Ovary (tissue), 3 donors: ENCODE results near the gene APOE.

Experiments used
- EP300 ChIP-seq: sonication (generic); formaldehyde crosslinking; IDR thresholded peaks from one replicate; pipeline ENCODE4 v1.6.1; 2017; ENCODE audit warnings: antibody characterized with exemption
- POLR2A ChIP-seq: fragments of 450-650 bp; IDR thresholded peaks from one replicate; pipeline ENCODE4 v1.6.1; 2017; ENCODE audit warnings: antibody characterized with exemption, mild to moderate bottlenecking, moderate library complexity
- TF ChIP-seq, protein P1 (sequence below), 3 donors: fragments of 450-650 bp in 2 of 3; fragments of 200-600 bp in 1 of 3; IDR thresholded peaks; one replicate each; pipeline versions ENCODE4 v1.5.1 to v1.8.0; 2016 to 2022; ENCODE audit warnings: antibody characterized with exemption in 3 of 3, mild to moderate bottlenecking in 1 of 3
- donor health status: DM: no; HTN: no; CAD: no.

DNA sequence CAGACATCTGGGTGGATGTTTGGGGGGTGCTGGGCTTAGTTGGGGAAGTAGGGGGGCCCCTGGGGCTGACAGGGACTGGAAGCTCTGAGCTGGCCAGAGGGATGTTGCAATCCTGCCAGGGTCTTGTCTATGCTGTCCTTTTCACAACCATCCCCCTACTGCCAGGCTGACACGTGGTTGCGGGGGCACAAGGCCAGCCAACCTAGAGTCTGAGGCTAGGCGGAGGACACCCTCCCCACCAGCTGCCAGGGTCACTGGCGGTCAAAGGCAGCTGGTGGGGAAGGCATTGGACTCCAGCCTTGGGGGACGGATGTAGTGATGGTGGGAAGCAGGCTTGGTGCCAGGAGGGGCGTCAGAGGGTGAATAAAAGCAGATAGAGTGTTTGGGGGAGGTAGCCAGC, 7.3 kb downstream of the APOE start:
- TF ChIP-seq, protein P1, sequence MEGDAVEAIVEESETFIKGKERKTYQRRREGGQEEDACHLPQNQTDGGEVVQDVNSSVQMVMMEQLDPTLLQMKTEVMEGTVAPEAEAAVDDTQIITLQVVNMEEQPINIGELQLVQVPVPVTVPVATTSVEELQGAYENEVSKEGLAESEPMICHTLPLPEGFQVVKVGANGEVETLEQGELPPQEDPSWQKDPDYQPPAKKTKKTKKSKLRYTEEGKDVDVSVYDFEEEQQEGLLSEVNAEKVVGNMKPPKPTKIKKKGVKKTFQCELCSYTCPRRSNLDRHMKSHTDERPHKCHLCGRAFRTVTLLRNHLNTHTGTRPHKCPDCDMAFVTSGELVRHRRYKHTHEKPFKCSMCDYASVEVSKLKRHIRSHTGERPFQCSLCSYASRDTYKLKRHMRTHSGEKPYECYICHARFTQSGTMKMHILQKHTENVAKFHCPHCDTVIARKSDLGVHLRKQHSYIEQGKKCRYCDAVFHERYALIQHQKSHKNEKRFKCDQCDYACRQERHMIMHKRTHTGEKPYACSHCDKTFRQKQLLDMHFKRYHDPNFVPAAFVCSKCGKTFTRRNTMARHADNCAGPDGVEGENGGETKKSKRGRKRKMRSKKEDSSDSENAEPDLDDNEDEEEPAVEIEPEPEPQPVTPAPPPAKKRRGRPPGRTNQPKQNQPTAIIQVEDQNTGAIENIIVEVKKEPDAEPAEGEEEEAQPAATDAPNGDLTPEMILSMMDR (IDR thresholded peaks at IDR 0.05): no peak
- TF ChIP-seq POLR2A (no peak), EP300 (no peak)
